HepG2 (cell line): Measurements from ENCODE around the gene ARHGAP21. TPM values are rescaled to one million over a fixed set of nuclear protein-coding genes. Genes with fewer than 3 reads are reported as not detected.

Source experiments
- EP300 ChIP-seq, 3 experiments: sonication (generic) in 1 of 3; formaldehyde crosslinking in 1 of 3; IDR thresholded peaks; 2 replicates each; pipeline versions ENCODE4 v1.5.1 to v1.6.1; 2011 to 2020; ENCODE audit warnings: low read depth in 2 of 3, low read length in 2 of 3, borderline replicate concordance in 1 of 3, improper control_type of control experiment in 1 of 3, mild to moderate bottlenecking in 1 of 3, missing genetic modification reagents in 1 of 3, moderate library complexity in 1 of 3
- FLYWCH1 ChIP-seq: sonication (generic); formaldehyde crosslinking; IDR thresholded peaks from 2 replicates; pipeline ENCODE4 v1.8.1; 2023; ENCODE audit warnings: mild to moderate bottlenecking, missing genetic modification reagents
- FOSL1 ChIP-seq: sonication (generic); formaldehyde crosslinking; IDR thresholded peaks from 2 replicates; pipeline ENCODE4 v1.9.0; 2021; ENCODE audit warnings: missing genetic modification reagents, borderline replicate concordance
- GTF3A ChIP-seq: sonication (generic); formaldehyde crosslinking; conservative IDR thresholded peaks from 2 replicates; pipeline ENCODE4 v1.4.0; 2020; ENCODE audit warnings: mild to moderate bottlenecking, missing genetic modification reagents
- HDAC1 ChIP-seq: sonication (generic); formaldehyde crosslinking; IDR thresholded peaks from 2 replicates; pipeline ENCODE4 v1.5.1; 2020; ENCODE audit warnings: mild to moderate bottlenecking, missing genetic modification reagents
- IRF2 ChIP-seq: IDR thresholded peaks from 2 replicates; pipeline ENCODE4 v1.6.1; 2018; ENCODE audit warnings: missing genetic modification reagents, missing compliant biosample characterization
- IRF9 ChIP-seq: sonication (generic); formaldehyde crosslinking; IDR thresholded peaks from 2 replicates; pipeline ENCODE4 v1.8.0; 2022; ENCODE audit warnings: missing genetic modification reagents, mild to moderate bottlenecking, borderline replicate concordance
- ISL2 ChIP-seq: sonication (generic); formaldehyde crosslinking; IDR thresholded peaks from 2 replicates; pipeline ENCODE4 v1.5.0; 2020; ENCODE audit warnings: missing genetic modification reagents
- MED1 ChIP-seq: sonication (generic); formaldehyde crosslinking; IDR thresholded peaks from 2 replicates; pipeline ENCODE4 v1.4.0; 2020; ENCODE audit warnings: missing genetic modification reagents
- MIER3 ChIP-seq: IDR thresholded peaks from 2 replicates; pipeline ENCODE4 v1.6.1; 2016; ENCODE audit warnings: missing compliant biosample characterization, borderline replicate concordance
- MIXL1 ChIP-seq: IDR thresholded peaks from 2 replicates; pipeline ENCODE4 v1.6.1; 2016
- MXD4 ChIP-seq: IDR thresholded peaks from 2 replicates; pipeline ENCODE4 v1.6.1; 2016; ENCODE audit warnings: mild to moderate bottlenecking, missing biosample characterization, missing genetic modification reagents
- MXI1 ChIP-seq: IDR thresholded peaks from 3 replicates; pipeline ENCODE4 v1.6.1; 2012; ENCODE audit warnings: low read depth, low read length, inconsistent platforms, borderline replicate concordance
- NCOR1 ChIP-seq: fragments of 200-600 bp; sonication (generic); IDR thresholded peaks from 2 replicates; pipeline ENCODE4 v1.7.0; 2017; ENCODE audit warnings: antibody characterized with exemption, low read length, borderline replicate concordance
- NFIC ChIP-seq: IDR thresholded peaks from 2 replicates; pipeline ENCODE4 v1.6.1; 2012; ENCODE audit warnings: mild to moderate bottlenecking, low read length, inconsistent platforms
- NR2F1 ChIP-seq, 2 experiments: fragments of 450-650 bp in 1 of 2; formaldehyde crosslinking in 1 of 2; IDR thresholded peaks; 2 replicates each; pipeline versions ENCODE4 v1.5.0 to v1.6.1; 2016 to 2020; ENCODE audit warnings: mild to moderate bottlenecking in 1 of 2, missing compliant biosample characterization in 1 of 2, missing genetic modification reagents in 1 of 2, moderate library complexity in 1 of 2
- ONECUT2 ChIP-seq: sonication (generic); formaldehyde crosslinking; IDR thresholded peaks from 2 replicates; pipeline ENCODE4 v1.4.0; 2020; ENCODE audit warnings: missing genetic modification reagents
- PAXIP1 ChIP-seq: sonication (generic); formaldehyde crosslinking; conservative IDR thresholded peaks from 2 replicates; pipeline ENCODE4 v1.4.0; 2020; ENCODE audit warnings: mild to moderate bottlenecking, missing genetic modification reagents, moderate library complexity
- TBX3 ChIP-seq: fragments of 450-650 bp; IDR thresholded peaks from 2 replicates; pipeline ENCODE4 v1.6.1; 2017; ENCODE audit warnings: antibody characterized with exemption, mild to moderate bottlenecking, inconsistent platforms, borderline replicate concordance
- THAP11 ChIP-seq: IDR thresholded peaks from 2 replicates; pipeline ENCODE4 v1.6.1; 2016; ENCODE audit warnings: missing biosample characterization, missing genetic modification reagents
- ZNF251 ChIP-seq: sonication (generic); formaldehyde crosslinking; IDR thresholded peaks from 2 replicates; pipeline ENCODE4 v1.9.0; 2021; ENCODE audit warnings: mild to moderate bottlenecking, missing genetic modification reagents
- polyA plus RNA-seq, 8 experiments: library from polyadenylated mRNA; depleted of rRNA in 3 of 8; stranded (reverse) in 7 of 8; unstranded in 1 of 8; fragments of >200 nt; fragmentation: Illumina TruSeq in 4 of 8; extraction: Trizol in 4 of 8; gene quantifications; 2 replicates each; pipeline versions ENCODE4 v1.2.1 to v1.2.3, GENCODE V29; 2011 to 2016; ENCODE audit warnings: low read depth in 4 of 8, missing spikeins in 1 of 8, mixed read lengths in 1 of 8; ENCODE audit not compliant: insufficient read depth in 1 of 8
- total RNA-seq, 5 experiments: library from RNA; depleted of rRNA; stranded (reverse); fragments of >200 nt; fragmentation: Illumina TruSeq; extraction: Trizol; gene quantifications; 2 replicates each; pipeline ENCODE4 v1.2.3, GENCODE V29; 2016; ENCODE audit warnings: low read depth in 1 of 5

The ARHGAP21 gene
- total and polyA plus RNA-seq, 2 of the 13 experiments (the other 11 are each of a cell fraction or from before 2014, with no cell fraction given): 23.9 to 26.6 TPM

- TF ChIP-seq ISL2: peak; percentile 52; the same call in 1 of the 2 replicates
- TF ChIP-seq FLYWCH1 (CRISPR knock-in tag): no peak
- TF ChIP-seq NFIC: peak; percentile 45; the same call in 1 of the 2 replicates
- TF ChIP-seq ZNF251 (CRISPR knock-in tag): no peak
- TF ChIP-seq TBX3: peak; percentile 80
- TF ChIP-seq FOSL1 (CRISPR knock-in tag): peak; percentile 40; the same call in 1 of the 2 replicates
- 0 out of 2 replicates have a peak, but pooled peaks have one; percentile 42 for TF ChIP-seq MXD4 (CRISPR knock-in tag)
- TF ChIP-seq ONECUT2: peak; percentile 85
- peak; percentile 30; the same call in 1 of the 2 replicates for TF ChIP-seq MIER3 (CRISPR knock-in tag)
- peak; percentile 21; the same call in 1 of the 2 replicates for TF ChIP-seq HDAC1 (CRISPR knock-in tag)
- no peak for TF ChIP-seq GTF3A (CRISPR knock-in tag)
- peak; percentile 37; the same call in 1 of the 3 replicates for TF ChIP-seq MXI1
- TF ChIP-seq IRF2 (CRISPR knock-in tag): peak; percentile 40; the same call in 1 of the 2 replicates
- peak; percentile 17; the same call in 1 of the 2 replicates for TF ChIP-seq THAP11
- 0 out of 2 replicates have a peak, but pooled peaks have one; percentile 32 for TF ChIP-seq MED1 (CRISPR knock-in tag)
- no peak for TF ChIP-seq NCOR1
- no peak for TF ChIP-seq IRF9 (CRISPR knock-in tag)
- TF ChIP-seq EP300 (IDR thresholded peaks at IDR 0.05; ENCODE audit: low read depth in 2 of 2, low read length in 2 of 2): peak in 1 of 2 experiments; percentile 57; a peak in 1 of 4 replicates
- no peak for TF ChIP-seq EP300 (CRISPR knock-in tag; IDR thresholded peaks at IDR 0.05; ENCODE audit: borderline replicate concordance)
- peak; percentile 68; the same call in 1 of the 2 replicates for TF ChIP-seq MIXL1 (CRISPR knock-in tag)
- TF ChIP-seq NR2F1 (CRISPR knock-in tag; IDR thresholded peaks at IDR 0.05): 0 out of 4 replicates have a peak, but pooled peaks of 1 of the 2 experiments have one; percentile 26
- peak; percentile 45 for TF ChIP-seq PAXIP1 (CRISPR knock-in tag)
Measured at GRCh38 chr10:24642921-24643678, 80.6 kb downstream of the ARHGAP21 start (continued).
